Measurements from ENCODE around the gene MINDY4B.
"Not testable (repeated sequence)": the region's sequence is repeated elsewhere in the genome, so short reads cannot be mapped to it uniquely, and the experiment has no call there.

MINDY4B gene

DNA sequence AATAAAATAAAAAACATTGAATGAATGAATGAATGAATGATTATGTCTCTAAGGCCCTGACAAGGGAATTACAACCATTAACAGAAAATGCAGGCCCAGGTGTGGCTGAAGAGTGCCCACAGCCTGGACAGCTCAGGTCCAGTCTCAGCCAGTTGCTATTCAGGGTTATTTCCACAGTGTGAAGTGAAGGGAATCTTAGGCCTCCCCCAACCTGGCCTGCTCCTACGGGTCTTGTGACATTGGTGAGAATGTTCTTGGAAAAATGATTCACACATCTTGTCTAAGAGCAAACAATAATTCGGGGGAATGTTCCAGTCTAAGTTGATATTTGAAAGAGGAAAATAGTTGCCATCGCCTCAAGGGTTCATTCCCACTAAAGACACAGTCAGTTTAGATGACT is 37.0 kb downstream of the MINDY4B start:
- H3K36me3 ChIP-seq (ENCODE audit: control insufficient read depth, insufficient read depth, low read length): no peaks in the 10 kb centered on the region
- no peak for DNase-seq (ENCODE audit: extremely low read depth, insufficient read length)
- no peak overlapping the region for H3K4me3 ChIP-seq (replicated peaks; ENCODE audit: low read depth, low read length)
- no peaks in the 10 kb centered on the region; the same call in 1 of the 2 replicates for H3K27me3 ChIP-seq (replicated peaks; ENCODE audit: control insufficient read depth, insufficient read depth, low read length)
- TF ChIP-seq, protein P1, sequence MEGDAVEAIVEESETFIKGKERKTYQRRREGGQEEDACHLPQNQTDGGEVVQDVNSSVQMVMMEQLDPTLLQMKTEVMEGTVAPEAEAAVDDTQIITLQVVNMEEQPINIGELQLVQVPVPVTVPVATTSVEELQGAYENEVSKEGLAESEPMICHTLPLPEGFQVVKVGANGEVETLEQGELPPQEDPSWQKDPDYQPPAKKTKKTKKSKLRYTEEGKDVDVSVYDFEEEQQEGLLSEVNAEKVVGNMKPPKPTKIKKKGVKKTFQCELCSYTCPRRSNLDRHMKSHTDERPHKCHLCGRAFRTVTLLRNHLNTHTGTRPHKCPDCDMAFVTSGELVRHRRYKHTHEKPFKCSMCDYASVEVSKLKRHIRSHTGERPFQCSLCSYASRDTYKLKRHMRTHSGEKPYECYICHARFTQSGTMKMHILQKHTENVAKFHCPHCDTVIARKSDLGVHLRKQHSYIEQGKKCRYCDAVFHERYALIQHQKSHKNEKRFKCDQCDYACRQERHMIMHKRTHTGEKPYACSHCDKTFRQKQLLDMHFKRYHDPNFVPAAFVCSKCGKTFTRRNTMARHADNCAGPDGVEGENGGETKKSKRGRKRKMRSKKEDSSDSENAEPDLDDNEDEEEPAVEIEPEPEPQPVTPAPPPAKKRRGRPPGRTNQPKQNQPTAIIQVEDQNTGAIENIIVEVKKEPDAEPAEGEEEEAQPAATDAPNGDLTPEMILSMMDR (IDR thresholded peaks at IDR 0.05; ENCODE audit: insufficient read depth, low read length, poor library complexity, severe bottlenecking): no peak

DNA sequence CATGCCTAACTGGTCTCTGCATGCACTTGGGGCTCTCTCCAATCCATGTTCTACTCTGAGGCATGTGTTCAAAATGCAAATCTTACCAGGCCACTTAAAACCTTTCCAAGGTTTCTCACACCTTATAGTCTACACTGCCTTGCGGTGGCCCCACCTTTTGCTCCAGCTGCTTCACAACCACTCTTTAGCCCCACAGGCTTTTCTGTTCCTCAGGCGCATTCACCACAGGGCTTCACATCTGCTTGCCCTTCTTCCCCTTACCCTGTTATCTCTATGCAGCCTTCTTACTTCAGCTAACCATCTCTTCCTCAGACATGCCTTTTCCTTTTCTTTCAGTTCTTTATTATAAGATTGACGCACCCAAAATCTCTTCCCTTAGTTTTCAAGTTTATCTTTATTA is 37.8 kb downstream of the MINDY4B start:
- H3K27me3 ChIP-seq (replicated peaks; ENCODE audit: control insufficient read depth, insufficient read depth, low read length): no peaks in the 10 kb centered on the region; the same call in 1 of the 2 replicates
- no peak overlapping the region for H3K4me3 ChIP-seq (replicated peaks; ENCODE audit: low read depth, low read length)
- TF ChIP-seq, protein P1 (IDR thresholded peaks at IDR 0.05; ENCODE audit: insufficient read depth, low read length, poor library complexity, severe bottlenecking): no peak
- no peak for DNase-seq (ENCODE audit: extremely low read depth, insufficient read length)
- H3K36me3 ChIP-seq (ENCODE audit: control insufficient read depth, insufficient read depth, low read length): no peaks in the 10 kb centered on the region

DNA sequence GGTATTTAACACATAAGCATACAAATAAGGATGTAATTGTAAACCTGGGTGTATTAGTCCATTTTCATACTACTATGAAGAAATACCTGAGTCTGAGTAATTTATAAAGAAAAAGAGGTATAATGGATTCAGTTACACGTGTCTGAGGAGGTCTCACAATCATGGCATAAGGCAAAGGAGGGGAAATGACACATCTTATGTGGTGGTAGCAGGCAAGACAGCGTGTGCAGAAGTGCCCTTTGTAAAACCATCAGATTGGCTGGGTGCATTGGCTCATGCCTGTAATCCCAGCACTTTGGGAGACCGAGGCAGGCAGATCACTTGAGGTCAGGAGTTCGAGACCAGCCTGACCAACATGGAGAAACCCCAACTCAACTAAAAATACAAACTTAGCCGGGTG is 41.3 kb downstream of the MINDY4B start:
- H3K36me3 ChIP-seq (ENCODE audit: control insufficient read depth, insufficient read depth, low read length); H3K27me3 ChIP-seq (replicated peaks; ENCODE audit: control insufficient read depth, insufficient read depth, low read length); DNase-seq (ENCODE audit: extremely low read depth, insufficient read length); H3K4me3 ChIP-seq (replicated peaks; ENCODE audit: low read depth, low read length): not testable (repeated sequence)

DNA sequence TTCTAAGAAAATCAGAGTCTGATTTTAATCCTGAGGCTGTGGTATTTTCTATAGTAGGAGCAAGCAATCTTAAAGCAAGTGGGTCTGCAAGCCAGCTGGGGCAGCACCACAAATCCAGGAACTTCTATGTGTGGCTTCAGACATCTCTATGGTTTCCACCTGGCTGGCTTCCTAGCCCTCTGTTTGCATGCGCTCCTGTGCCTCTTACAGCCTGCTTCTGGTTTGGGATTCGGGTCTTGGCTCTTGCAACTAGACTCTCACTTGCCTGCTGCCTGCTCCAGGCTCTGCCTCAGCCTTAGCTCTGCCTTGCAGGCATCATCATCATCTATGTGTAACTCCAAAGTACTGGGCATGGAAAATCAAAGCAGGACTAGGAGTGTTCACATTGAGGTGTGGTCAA is 43.4 kb downstream of the MINDY4B start:
- Histone ChIP-seq H3K27me3 (replicated peaks; ENCODE audit: control insufficient read depth, insufficient read depth, low read length) (no peaks in the 10 kb centered on the region; the same call in 1 of the 2 replicates), H3K4me3 (replicated peaks; ENCODE audit: low read depth, low read length) (no peak overlapping the region), H3K36me3 (ENCODE audit: control insufficient read depth, insufficient read depth, low read length) (no peaks in the 10 kb centered on the region)
- TF ChIP-seq, protein P1 (IDR thresholded peaks at IDR 0.05; ENCODE audit: insufficient read depth, low read length, poor library complexity, severe bottlenecking): no peak
- no peak for DNase-seq (ENCODE audit: extremely low read depth, insufficient read length)

DNA sequence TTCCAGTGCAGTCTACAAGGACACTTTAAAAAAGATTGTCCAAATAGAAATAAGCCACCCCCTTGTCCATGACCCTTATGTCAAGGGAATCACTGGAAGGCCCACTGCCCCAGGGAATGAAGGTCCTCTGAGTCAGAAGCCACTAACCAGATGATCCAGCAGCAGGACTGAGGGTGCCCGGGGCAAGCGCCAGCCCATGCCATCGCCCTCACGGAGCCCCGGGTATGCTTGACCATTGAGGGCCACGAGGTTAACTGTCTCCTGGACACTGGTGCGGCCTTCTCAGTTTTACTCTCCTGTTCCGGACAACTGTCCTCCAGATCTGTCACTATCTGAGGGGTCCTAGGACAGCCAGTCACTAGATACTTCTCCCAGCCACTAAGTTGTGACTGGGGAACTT is 47.3 kb downstream of the MINDY4B start:
- not testable (repeated sequence) for H3K27me3 ChIP-seq (replicated peaks; ENCODE audit: control insufficient read depth, insufficient read depth, low read length); DNase-seq (ENCODE audit: extremely low read depth, insufficient read length); H3K4me3 ChIP-seq (replicated peaks; ENCODE audit: low read depth, low read length); H3K36me3 ChIP-seq (ENCODE audit: control insufficient read depth, insufficient read depth, low read length)

DNA sequence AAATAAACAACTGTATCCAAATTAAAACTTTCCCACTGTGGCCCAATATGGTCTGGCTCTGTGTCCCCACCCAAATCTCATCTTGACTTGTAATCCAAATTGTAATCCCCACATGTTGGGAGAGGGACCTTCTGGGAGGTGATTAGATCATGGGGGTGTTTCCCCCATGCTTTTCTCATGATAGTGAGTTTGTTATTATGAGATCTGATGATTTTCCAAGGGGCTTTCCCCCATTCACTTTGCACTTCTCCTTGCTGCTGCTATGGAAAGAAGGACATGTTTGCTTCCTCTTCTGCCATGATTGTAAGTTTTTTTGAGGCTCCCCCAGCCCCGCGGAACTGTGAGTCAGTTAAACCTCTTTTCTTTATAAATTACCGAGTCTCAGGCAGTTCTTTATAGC is 55.0 kb downstream of the MINDY4B start:
- DNase-seq (ENCODE audit: extremely low read depth, insufficient read length): no peak
- H3K4me3 ChIP-seq (replicated peaks; ENCODE audit: low read depth, low read length): no peak overlapping the region
- no peaks in the 10 kb centered on the region for H3K36me3 ChIP-seq (ENCODE audit: control insufficient read depth, insufficient read depth, low read length)
- TF ChIP-seq, protein P1 (IDR thresholded peaks at IDR 0.05; ENCODE audit: insufficient read depth, low read length, poor library complexity, severe bottlenecking): no peak
- no peaks in the 10 kb centered on the region for H3K27me3 ChIP-seq (replicated peaks; ENCODE audit: control insufficient read depth, insufficient read depth, low read length)

DNA sequence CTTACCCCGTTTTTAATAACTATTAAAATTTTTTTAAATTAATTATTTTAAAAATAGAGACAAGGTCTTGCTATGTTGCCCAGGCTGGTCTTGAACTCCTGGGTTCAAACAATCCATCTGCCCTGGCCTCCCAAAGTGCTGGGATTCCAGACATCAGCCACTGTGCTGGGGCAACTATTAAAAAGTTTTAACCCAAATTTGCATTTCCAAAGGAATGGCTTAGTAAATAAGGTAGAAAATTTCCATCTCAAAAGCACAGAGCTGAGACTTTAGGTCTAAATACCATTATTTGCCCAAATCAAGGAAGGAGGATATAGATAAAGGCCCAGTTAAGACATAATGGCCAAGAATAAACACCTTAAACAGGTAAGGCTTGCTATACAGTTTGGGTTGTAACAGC is 56.4 kb downstream of the MINDY4B start:
- H3K27me3 ChIP-seq (replicated peaks; ENCODE audit: control insufficient read depth, insufficient read depth, low read length): no peaks in the 10 kb centered on the region
- H3K4me3 ChIP-seq (replicated peaks; ENCODE audit: low read depth, low read length): no peak overlapping the region
- DNase-seq (ENCODE audit: extremely low read depth, insufficient read length): no peak
- TF ChIP-seq, protein P1 (IDR thresholded peaks at IDR 0.05; ENCODE audit: insufficient read depth, low read length, poor library complexity, severe bottlenecking): no peak
- H3K36me3 ChIP-seq (ENCODE audit: control insufficient read depth, insufficient read depth, low read length): no peaks in the 10 kb centered on the region

Measured in GM06990 (cell line).